ENCODE results near the gene RBM19.

RBM19 gene

GRCh38 chr12:113988976-113989375, 22.9 kb upstream of the RBM19 start:
- DNase-seq: no peak

- DNase-seq: no peak
Observed at GRCh38 chr12:113988064-113988451, 21.9 kb upstream of the RBM19 start.

- no peak for DNase-seq
Observed at GRCh38 chr12:113987261-113988063, 21.3 kb upstream of the RBM19 start.

- no peak for DNase-seq
Observed at GRCh38 chr12:113984464-113984863, 18.3 kb upstream of the RBM19 start.

GRCh38 chr12:113983777-113984448, 17.8 kb upstream of the RBM19 start:
- no peak for DNase-seq

GRCh38 chr12:113983265-113983664, 17.1 kb upstream of the RBM19 start:
- DNase-seq: no peak

GRCh38 chr12:113981876-113982275, 15.8 kb upstream of the RBM19 start:
- no peak for DNase-seq

GRCh38 chr12:113980537-113981337, 14.6 kb upstream of the RBM19 start:
- DNase-seq: peak; percentile 34

GRCh38 chr12:113980054-113980453, 13.9 kb upstream of the RBM19 start:
- no peak for DNase-seq

GRCh38 chr12:113978080-113978479, 12.0 kb upstream of the RBM19 start:
- DNase-seq: no peak

GRCh38 chr12:113974006-113974405, 7.9 kb upstream of the RBM19 start:
- no peak for DNase-seq

- DNase-seq: no peak
Observed at GRCh38 chr12:113973109-113973904, 7.2 kb upstream of the RBM19 start.

- no peak for DNase-seq
Observed at GRCh38 chr12:113971392-113971791, 5.3 kb upstream of the RBM19 start.

GRCh38 chr12:113970211-113970610, 4.1 kb upstream of the RBM19 start:
- DNase-seq: no peak

- DNase-seq: no peak
Observed at GRCh38 chr12:113967368-113967767, 1.2 kb upstream of the RBM19 start.

GRCh38 chr12:113962733-113963132, 3.4 kb downstream of the RBM19 start:
- DNase-seq: no peak

GRCh38 chr12:113961921-113962710, 4.0 kb downstream of the RBM19 start:
- no peak for DNase-seq

- DNase-seq: no peak
Observed at GRCh38 chr12:113960030-113960429, 6.1 kb downstream of the RBM19 start.

GRCh38 chr12:113959096-113959495, 7.0 kb downstream of the RBM19 start:
- no peak for DNase-seq

GRCh38 chr12:113958108-113958507, 8.0 kb downstream of the RBM19 start:
- no peak for DNase-seq

GRCh38 chr12:113957627-113958026, 8.5 kb downstream of the RBM19 start:
- no peak for DNase-seq

All from CD4-positive, alpha-beta T cell treated with Interleukin-6 for 4 hours (primary cell).